HepG2 (cell line): ENCODE data around the gene GNB1. TPM values are rescaled to one million over a fixed set of nuclear protein-coding genes. Genes with fewer than 3 reads are reported as not detected.

Experiments used
- CSRNP1 ChIP-seq: sonication (generic); formaldehyde crosslinking; IDR thresholded peaks from 2 replicates; pipeline ENCODE4 v1.8.1; 2023; ENCODE audit warnings: mild to moderate bottlenecking, missing genetic modification reagents
- DZIP1 ChIP-seq: sonication (generic); formaldehyde crosslinking; IDR thresholded peaks from 2 replicates; pipeline ENCODE4 v1.5.0; 2020; ENCODE audit warnings: mild to moderate bottlenecking, missing genetic modification reagents
- ETV5 ChIP-seq: IDR thresholded peaks from 2 replicates; pipeline ENCODE4 v1.6.1; 2018; ENCODE audit warnings: missing biosample characterization, missing genetic modification reagents, inconsistent platforms, borderline replicate concordance
- MXD1 ChIP-seq: sonication (generic); formaldehyde crosslinking; IDR thresholded peaks from 2 replicates; pipeline ENCODE4 v1.4.0; 2020; ENCODE audit warnings: mild to moderate bottlenecking, missing genetic modification reagents
- SIX1 ChIP-seq: sonication (generic); formaldehyde crosslinking; IDR thresholded peaks from 2 replicates; pipeline ENCODE4 v1.4.0; 2020; ENCODE audit warnings: missing genetic modification reagents, borderline replicate concordance
- SNAPC4 ChIP-seq: sonication (generic); formaldehyde crosslinking; IDR thresholded peaks from 2 replicates; pipeline ENCODE4 v1.4.0; 2020; ENCODE audit warnings: mild to moderate bottlenecking, missing genetic modification reagents
- TGIF2 ChIP-seq: IDR thresholded peaks from 2 replicates; pipeline ENCODE4 v1.6.1; 2016; ENCODE audit warnings: control low read depth, missing compliant biosample characterization
- ZBTB43 ChIP-seq: sonication (generic); formaldehyde crosslinking; conservative IDR thresholded peaks from 2 replicates; pipeline ENCODE4 v1.4.0; 2020; ENCODE audit warnings: missing genetic modification reagents
- ZNF121 ChIP-seq: sonication (generic); formaldehyde crosslinking; IDR thresholded peaks from 2 replicates; pipeline ENCODE4 v1.5.0; 2020; ENCODE audit warnings: mild to moderate bottlenecking, missing genetic modification reagents
- ZNF329 ChIP-seq: sonication (generic); formaldehyde crosslinking; IDR thresholded peaks from 2 replicates; pipeline ENCODE4 v1.9.0; 2021; ENCODE audit warnings: low read depth, mild to moderate bottlenecking, missing genetic modification reagents
- ZNF550 ChIP-seq: sonication (generic); formaldehyde crosslinking; IDR thresholded peaks from 2 replicates; pipeline ENCODE4 v1.4.0; 2020; ENCODE audit warnings: mild to moderate bottlenecking, missing genetic modification reagents, borderline replicate concordance
- ZNF557 ChIP-seq: sonication (generic); formaldehyde crosslinking; IDR thresholded peaks from 2 replicates; pipeline ENCODE4 v1.4.0; 2020; ENCODE audit warnings: missing genetic modification reagents
- ZNF616 ChIP-seq: sonication (generic); formaldehyde crosslinking; IDR thresholded peaks from 2 replicates; pipeline ENCODE4 v1.5.0; 2020; ENCODE audit warnings: low read depth, mild to moderate bottlenecking, missing genetic modification reagents
- ZNF704 ChIP-seq: sonication (generic); formaldehyde crosslinking; IDR thresholded peaks from 2 replicates; pipeline ENCODE4 v1.8.1; 2023; ENCODE audit warnings: mild to moderate bottlenecking, inconsistent platforms, moderate library complexity, missing genetic modification reagents, borderline replicate concordance
- polyA plus RNA-seq, 8 experiments: library from polyadenylated mRNA; depleted of rRNA in 3 of 8; stranded (reverse) in 7 of 8; unstranded in 1 of 8; fragments of >200 nt; fragmentation: Illumina TruSeq in 4 of 8; extraction: Trizol in 4 of 8; gene quantifications; 2 replicates each; pipeline versions ENCODE4 v1.2.1 to v1.2.3, GENCODE V29; 2011 to 2016; ENCODE audit warnings: low read depth in 4 of 8, missing spikeins in 1 of 8, mixed read lengths in 1 of 8; ENCODE audit not compliant: insufficient read depth in 1 of 8
- total RNA-seq, 5 experiments: library from RNA; depleted of rRNA; stranded (reverse); fragments of >200 nt; fragmentation: Illumina TruSeq; extraction: Trizol; gene quantifications; 2 replicates each; pipeline ENCODE4 v1.2.3, GENCODE V29; 2016; ENCODE audit warnings: low read depth in 1 of 5

The GNB1 gene
- total and polyA plus RNA-seq, 2 of the 13 experiments (the other 11 are each of a cell fraction or from before 2014, with no cell fraction given): 66.2 to 327 TPM

- TF ChIP-seq SNAPC4 (CRISPR knock-in tag) (no peak), ZNF704 (CRISPR knock-in tag) (no peak), ZNF550 (CRISPR knock-in tag) (no peak), ZNF121 (CRISPR knock-in tag) (no peak), MXD1 (CRISPR knock-in tag) (0 out of 2 replicates have a peak, but pooled peaks have one; percentile 7), DZIP1 (no peak; the same call in 1 of the 2 replicates), TGIF2 (CRISPR knock-in tag) (no peak), ZBTB43 (no peak), ZNF329 (0 out of 2 replicates have a peak, but pooled peaks have one; percentile 26), ZNF557 (CRISPR knock-in tag) (no peak), CSRNP1 (CRISPR knock-in tag) (0 out of 2 replicates have a peak, but pooled peaks have one; percentile 55), SIX1 (no peak), ETV5 (CRISPR knock-in tag) (0 out of 2 replicates have a peak, but pooled peaks have one; percentile 7), ZNF616 (CRISPR knock-in tag) (no peak)
Measured at GRCh38 chr1:1917995-1918900, 27.4 kb upstream of the GNB1 start (continued).
